Effector memory CD8-positive, alpha-beta T cell (primary cell): Measurements from ENCODE around the gene ZNF407.

ENCODE experiments used
- ATAC-seq: fragments of 150-1000 bp; cut with Tn5 transposase; replicated peaks from 2 replicates; pipeline ENCODE4 v1.10.0; 2021; ENCODE audit warnings: mild to moderate bottlenecking, moderate library complexity
- DNase-seq, 3 experiments: peaks; one replicate each; pipeline ENCODE4 v3.0.0; 2021
- H3K27ac Mint-ChIP-seq, 2 donors: one replicate each; pipeline ENCODE4 v1.8.0; 2022; ENCODE audit warnings: mild to moderate bottlenecking in 2 of 2, mixed read lengths in 2 of 2, moderate library complexity in 2 of 2
- H3K27me3 Mint-ChIP-seq, 2 donors: one replicate each; pipeline ENCODE4 v1.8.0; 2022; ENCODE audit warnings: mixed read lengths in 2 of 2
- H3K36me3 Mint-ChIP-seq: one replicate; pipeline ENCODE4 v1.8.0; 2022; ENCODE audit warnings: mild to moderate bottlenecking, moderate library complexity, mixed read lengths; ENCODE audit not compliant: insufficient read depth
- H3K4me1 Mint-ChIP-seq, 2 donors: one replicate each; pipeline ENCODE4 v1.8.0; 2022; ENCODE audit warnings: low read depth in 2 of 2, mixed read lengths in 2 of 2
- H3K4me3 Mint-ChIP-seq, 2 donors: one replicate each; pipeline ENCODE4 v1.8.0; 2022; ENCODE audit warnings: mild to moderate bottlenecking in 2 of 2, mixed read lengths in 2 of 2, moderate library complexity in 2 of 2
- H3K9me3 Mint-ChIP-seq, 2 donors: one replicate each; pipeline ENCODE4 v1.8.0; 2022; ENCODE audit warnings: mixed read lengths in 2 of 2

Gene ZNF407

DNA sequence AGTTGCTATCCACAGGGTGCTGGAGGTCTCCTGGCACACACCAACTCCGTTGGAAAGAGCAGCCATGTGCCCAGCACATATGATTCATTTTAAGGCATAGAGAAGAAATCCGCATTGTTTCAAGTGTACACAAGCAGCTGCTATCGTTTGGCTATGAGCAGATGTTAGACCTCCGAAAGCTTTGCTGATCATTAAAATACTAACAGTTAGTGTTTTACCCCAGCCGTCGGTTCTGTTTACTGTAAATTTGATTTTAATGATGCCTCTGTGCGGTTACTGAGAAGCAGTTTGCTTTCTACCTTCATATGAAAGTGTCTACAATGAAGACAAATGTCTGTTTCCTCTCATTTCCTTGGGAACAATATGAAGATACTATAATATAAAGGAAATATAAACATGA lies 456.4 kb downstream of the ZNF407 start:
- Mint-ChIP-seq H3K27me3 (no peaks in the 10 kb centered on the region), H3K4me1 (peaks cover 1 to 3% of the 10 kb centered on the region in 2 donors), H3K4me3 (no peak overlapping the region), H3K27ac (no peak overlapping the region), H3K36me3 (no peaks in the 10 kb centered on the region), H3K9me3 (no peaks in the 10 kb centered on the region)
- no peak for DNase-seq
- no peak for ATAC-seq

DNA sequence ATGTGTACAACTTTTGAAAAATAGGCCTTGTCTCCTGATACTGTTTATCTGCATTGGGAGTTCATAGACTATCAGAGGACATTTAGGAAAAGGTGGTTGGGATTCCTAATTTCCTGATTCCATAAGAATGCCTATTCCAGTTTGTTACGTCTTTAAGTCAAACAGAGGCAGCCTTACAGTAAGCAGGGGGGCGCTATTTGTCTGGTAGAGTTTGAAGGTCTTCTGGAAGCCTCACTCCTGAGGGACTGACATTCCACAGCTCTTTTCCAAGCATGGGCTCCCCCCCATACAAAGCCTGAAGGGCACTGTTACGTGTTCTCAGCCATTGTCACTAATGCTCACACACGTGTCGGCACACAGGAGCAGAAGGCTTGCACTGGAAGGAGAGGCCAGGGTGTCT lies 456.9 kb downstream of the ZNF407 start:
- no peak overlapping the region for H3K27ac Mint-ChIP-seq
- no peaks in the 10 kb centered on the region for H3K9me3 Mint-ChIP-seq
- H3K27me3 Mint-ChIP-seq, result no peaks in the 10 kb centered on the region
- no peak for ATAC-seq
- H3K4me3 Mint-ChIP-seq, result no peak overlapping the region
- DNase-seq, result no peak
- H3K4me1 Mint-ChIP-seq, result peaks cover under 1 to 1% of the 10 kb centered on the region in 2 donors
- H3K36me3 Mint-ChIP-seq, result no peaks in the 10 kb centered on the region

DNA sequence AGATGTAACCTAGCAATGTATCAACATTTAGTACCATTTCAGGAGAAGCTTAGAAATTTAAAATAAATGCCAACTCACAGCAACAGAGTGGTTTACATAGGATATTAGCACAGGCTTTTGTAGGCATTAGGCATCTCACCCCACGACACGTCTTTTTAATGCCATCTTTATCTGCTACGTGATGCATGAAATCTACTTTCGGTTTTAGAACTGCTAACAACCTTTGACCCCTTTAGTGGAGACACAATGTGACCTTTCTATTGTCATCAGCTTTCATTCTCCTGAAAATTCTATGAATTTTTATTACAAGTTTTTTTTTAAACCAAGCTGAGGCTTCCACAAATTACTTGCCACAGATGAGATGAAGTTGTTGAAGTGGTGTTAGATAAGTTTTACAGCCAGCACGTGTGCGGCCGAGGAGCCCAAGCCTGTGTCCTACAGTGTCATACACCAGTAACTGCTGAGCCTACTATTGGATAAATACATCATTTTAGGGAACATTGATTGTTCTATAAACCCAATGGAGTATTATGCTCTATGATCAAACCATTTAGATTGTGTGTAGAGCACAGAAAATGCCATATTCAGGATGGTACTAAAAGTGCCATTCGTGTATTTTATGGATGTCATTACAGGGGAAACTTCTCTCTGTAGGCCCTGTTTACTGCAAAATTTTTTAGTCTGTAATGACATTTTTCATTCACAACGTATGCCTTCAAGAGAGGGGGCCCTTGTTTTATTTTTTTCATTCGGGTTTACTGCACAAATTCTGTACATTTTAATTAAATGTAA lies 459.7 kb downstream of the ZNF407 start:
- ATAC-seq (no peak), DNase-seq (no peak)
- Mint-ChIP-seq H3K4me3 (no peak overlapping the region), H3K9me3 (no peaks in the 10 kb centered on the region), H3K4me1 (peaks cover 0 to 1% of the 10 kb centered on the region in 2 donors), H3K36me3 (no peaks in the 10 kb centered on the region), H3K27ac (no peak overlapping the region), H3K27me3 (no peaks in the 10 kb centered on the region)

DNA sequence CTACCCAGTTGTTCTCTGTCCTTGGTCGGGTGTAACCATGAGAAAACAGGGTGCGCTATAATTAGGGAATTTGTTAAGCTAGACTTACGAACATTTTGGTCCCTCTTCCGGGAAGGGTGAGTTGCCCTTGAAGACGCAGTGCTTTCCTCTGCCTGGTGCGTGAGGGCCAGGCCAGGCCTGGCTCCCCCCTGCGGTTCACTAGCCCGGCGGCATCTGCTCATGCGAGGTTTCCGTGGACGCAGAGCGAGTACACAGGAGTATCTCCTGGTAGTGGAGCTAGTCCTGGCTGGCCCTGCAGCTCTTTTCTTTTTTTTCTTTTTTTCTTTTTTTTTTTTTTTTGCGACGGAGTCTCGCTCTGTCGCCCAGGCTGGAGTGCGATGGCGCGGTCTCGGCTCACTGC lies 462.5 kb downstream of the ZNF407 start:
- Mint-ChIP-seq H3K4me3 (no peak overlapping the region), H3K9me3 (no peaks in the 10 kb centered on the region), H3K27ac (no peak overlapping the region), H3K36me3 (no peaks in the 10 kb centered on the region), H3K27me3 (no peaks in the 10 kb centered on the region), H3K4me1 (peaks cover 0 to 1% of the 10 kb centered on the region in 2 donors)
- no peak for DNase-seq
- ATAC-seq, result no peak

DNA sequence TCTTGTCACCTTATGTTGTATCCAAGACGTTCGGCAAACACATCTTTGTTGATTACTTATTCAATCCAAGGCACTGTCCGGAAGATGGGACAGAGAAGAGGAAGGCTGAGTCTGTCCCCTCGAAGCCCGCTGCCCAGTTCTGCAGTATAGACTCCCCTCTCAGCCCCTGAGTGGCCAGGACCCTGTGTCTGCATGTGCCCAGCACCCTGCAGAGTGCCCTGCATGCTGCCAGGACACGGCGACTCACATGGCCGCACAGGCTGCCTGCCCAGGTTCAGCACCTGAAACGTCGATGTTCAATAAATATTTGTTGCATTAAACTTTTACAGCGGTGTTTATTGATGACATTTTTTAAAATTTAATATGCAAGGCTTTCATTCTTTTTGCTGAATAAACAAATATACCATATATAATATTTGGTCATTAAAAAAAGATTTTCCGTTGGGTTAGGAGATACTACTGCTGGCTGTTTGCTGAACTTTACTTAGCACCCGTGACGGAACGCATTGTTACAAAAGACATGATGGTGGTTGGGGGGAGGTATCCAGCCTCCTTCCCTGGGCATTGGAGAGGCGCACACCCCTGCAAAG lies 464.7 kb downstream of the ZNF407 start:
- no peaks in the 10 kb centered on the region for H3K27me3 Mint-ChIP-seq

DNA sequence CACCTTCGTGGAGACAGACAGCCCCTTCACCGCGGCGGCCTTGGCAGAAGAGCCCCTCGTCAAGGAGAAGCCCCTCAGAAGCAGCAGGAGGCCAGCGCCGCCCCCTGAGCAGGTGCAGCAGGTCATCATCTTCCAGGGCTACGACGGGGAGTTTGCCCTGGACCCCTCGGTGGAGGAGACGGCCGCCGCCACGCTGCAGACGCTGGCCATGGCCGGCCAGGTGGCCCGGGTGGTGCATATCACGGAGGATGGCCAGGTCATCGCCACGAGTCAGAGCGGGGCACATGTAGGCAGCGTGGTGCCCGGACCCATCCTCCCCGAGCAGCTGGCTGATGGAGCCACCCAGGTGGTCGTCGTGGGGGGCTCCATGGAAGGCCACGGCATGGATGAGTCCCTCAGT lies 465.5 kb downstream of the ZNF407 start:
- Mint-ChIP-seq H3K27ac (no peak overlapping the region), H3K27me3 (no peaks in the 10 kb centered on the region), H3K9me3 (no peaks in the 10 kb centered on the region), H3K36me3 (no peaks in the 10 kb centered on the region), H3K4me1 (peaks cover 4 to 7% of the 10 kb centered on the region in 2 donors), H3K4me3 (no peak overlapping the region)
- DNase-seq (no peak), ATAC-seq (no peak)

More for the DNA sequence above, 464.7 kb downstream of the ZNF407 start:
- H3K36me3 Mint-ChIP-seq, result no peaks in the 10 kb centered on the region
- DNase-seq, result no peak
- ATAC-seq, result no peak
- no peaks in the 10 kb centered on the region for H3K9me3 Mint-ChIP-seq
- H3K4me3 Mint-ChIP-seq, result no peak overlapping the region
- H3K4me1 Mint-ChIP-seq, result no peaks in the 10 kb centered on the region
- H3K27ac Mint-ChIP-seq, result no peak overlapping the region

DNA sequence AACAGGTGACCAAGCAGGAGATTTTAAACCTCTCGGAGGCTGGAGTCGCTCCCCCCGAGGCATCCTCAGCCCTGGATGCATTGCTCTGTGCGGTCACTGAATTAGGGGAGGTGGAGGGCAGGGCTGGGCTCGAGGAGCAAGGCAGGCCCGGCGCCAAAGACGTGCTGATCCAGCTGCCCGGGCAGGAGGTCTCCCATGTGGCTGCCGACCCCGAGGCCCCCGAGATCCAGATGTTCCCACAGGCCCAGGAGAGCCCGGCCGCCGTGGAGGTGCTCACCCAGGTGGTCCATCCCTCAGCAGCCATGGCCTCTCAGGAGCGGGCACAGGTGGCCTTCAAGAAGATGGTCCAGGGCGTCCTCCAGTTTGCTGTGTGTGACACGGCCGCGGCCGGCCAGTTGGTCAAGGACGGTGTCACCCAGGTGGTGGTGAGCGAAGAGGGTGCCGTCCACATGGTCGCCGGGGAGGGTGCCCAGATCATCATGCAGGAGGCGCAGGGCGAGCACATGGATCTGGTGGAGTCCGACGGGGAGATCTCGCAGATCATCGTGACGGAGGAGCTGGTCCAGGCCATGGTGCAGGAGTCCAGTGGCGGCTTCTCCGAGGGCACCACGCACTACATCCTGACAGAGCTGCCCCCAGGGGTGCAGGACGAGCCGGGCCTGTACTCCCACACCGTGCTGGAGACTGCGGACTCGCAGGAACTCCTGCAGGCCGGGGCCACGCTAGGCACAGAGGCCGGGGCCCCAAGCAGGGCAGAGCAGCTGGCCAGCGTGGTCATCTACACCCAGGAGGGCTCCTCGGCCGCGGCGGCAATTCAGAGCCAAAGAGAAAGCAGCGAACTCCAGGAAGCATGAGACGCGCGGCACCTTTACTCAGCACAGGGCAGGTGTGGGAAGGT lies 466.2 kb downstream of the ZNF407 start:
- no peak for ATAC-seq
- H3K4me3 Mint-ChIP-seq, result no peak overlapping the region
- H3K27ac Mint-ChIP-seq, result no peak overlapping the region
- H3K36me3 Mint-ChIP-seq, result no peaks in the 10 kb centered on the region
- no peaks in the 10 kb centered on the region for H3K9me3 Mint-ChIP-seq
- peaks cover 4 to 10% of the 10 kb centered on the region in 2 donors for H3K4me1 Mint-ChIP-seq
- H3K27me3 Mint-ChIP-seq, result no peaks in the 10 kb centered on the region
- no peak for DNase-seq

DNA sequence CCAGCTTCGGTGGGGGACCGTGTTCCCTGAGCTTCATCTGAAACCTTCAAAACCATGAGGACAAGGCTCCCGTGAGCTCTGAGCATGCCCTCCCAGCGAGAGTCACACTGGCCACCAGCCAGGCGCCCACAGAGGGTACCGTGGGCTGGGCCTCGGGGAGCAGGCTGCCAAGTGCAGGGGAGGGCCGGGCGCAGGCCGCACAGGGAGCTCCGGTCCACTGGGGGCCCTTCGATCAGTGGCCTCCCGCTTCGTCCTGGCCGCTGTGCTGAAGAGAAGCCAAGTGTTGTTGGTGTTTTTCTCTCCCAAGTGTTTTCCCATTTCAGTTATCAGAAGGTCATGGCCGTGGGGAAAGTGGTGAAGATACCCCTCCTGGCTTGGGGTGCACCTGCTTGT lies 466.8 kb downstream of the ZNF407 start:
- H3K4me1 Mint-ChIP-seq, result peaks cover 8 to 10% of the 10 kb centered on the region in 2 donors
- H3K27me3 Mint-ChIP-seq, result no peaks in the 10 kb centered on the region
- no peak overlapping the region for H3K4me3 Mint-ChIP-seq
- no peaks in the 10 kb centered on the region for H3K36me3 Mint-ChIP-seq
- ATAC-seq (no peak), DNase-seq (no peak)
- no peaks in the 10 kb centered on the region for H3K9me3 Mint-ChIP-seq
- H3K27ac Mint-ChIP-seq, result no peak overlapping the region

DNA sequence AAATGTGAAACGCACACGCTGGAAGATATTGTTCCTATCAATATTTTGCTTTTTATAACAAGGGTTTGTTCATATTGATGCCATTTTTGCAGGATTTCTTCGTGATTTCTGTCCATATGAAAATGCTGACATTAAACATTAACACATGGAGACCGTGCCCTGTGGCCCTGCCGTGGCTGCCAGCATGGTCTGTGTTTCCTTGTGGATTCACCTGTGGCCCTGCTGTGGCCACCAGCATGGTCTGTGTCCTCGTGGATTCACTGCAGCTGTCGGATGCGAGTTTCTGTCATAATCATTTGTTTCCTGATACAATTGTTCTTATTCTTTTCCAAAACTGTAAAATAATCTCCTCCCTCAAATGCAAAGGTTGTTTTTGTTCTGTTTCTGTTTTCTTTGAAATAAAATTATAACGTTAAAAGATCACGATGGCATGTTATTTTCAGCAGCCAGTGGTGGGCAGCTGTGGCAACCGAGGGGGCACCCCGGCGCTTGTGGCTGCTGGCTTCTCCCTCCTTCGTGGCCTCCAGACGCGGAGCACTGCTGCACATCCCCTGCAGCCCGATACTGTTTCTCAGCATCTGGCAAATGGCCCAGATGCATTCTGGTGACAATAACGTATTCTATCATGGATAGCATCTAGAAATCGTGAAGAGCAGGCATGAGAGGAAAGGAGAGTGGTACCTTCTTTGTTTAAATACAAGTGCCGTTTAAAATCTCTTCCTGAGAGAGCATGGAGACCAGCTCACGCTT lies 467.8 kb downstream of the ZNF407 start:
- Mint-ChIP-seq H3K4me3 (no peak overlapping the region), H3K27ac (no peak overlapping the region), H3K9me3 (no peaks in the 10 kb centered on the region), H3K27me3 (no peaks in the 10 kb centered on the region), H3K36me3 (no peaks in the 10 kb centered on the region), H3K4me1 (peaks cover 17 to 18% of the 10 kb centered on the region in 2 donors)
- DNase-seq, result no peak
- no peak for ATAC-seq

DNA sequence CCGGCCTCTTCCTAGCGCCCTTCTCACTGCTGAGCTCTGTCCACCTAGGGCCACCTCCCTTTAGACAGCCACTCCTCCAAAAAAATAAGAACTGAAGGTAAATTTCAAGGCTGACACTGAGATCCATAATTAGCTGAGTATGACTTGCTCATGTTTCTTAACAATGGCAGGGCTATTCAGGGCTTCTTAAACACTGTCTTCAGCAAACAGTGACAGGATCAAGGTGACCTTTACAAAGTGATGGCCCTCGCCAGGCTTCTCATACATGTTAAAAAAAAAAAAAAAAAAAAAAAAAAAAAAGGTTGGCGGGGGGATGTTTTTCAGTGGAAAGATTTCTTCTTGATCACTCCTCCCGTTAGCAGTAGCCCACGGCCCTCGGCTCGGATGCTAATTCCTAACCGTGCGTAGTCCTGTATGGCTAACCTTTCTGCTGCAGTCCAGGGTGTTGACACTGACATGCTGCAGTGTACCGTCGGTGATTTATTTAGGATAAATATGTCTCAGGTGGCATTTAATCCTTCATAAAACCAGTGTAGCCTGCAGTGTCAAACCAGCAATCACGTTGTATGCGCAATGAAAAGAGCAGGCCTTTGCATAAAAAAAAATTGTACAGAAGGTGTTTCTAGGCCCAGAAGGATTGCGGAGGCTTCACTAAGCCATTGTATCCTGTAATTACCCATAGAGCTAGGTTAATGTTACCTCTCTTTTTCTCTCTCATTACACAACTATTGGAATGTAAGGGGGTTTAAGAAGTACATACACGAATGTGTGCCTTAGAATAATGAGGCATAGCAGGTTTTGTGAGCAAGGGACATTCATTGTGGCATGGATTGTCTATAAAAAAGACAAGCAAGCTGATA lies 468.6 kb downstream of the ZNF407 start:
- DNase-seq (no peak), ATAC-seq (no peak)
- Mint-ChIP-seq H3K4me1 (peaks cover 25 to 27% of the 10 kb centered on the region in 2 donors), H3K36me3 (peaks cover 5% of the 10 kb centered on the region), H3K4me3 (no peak overlapping the region), H3K9me3 (no peaks in the 10 kb centered on the region), H3K27ac (no peak overlapping the region), H3K27me3 (no peaks in the 10 kb centered on the region)

DNA sequence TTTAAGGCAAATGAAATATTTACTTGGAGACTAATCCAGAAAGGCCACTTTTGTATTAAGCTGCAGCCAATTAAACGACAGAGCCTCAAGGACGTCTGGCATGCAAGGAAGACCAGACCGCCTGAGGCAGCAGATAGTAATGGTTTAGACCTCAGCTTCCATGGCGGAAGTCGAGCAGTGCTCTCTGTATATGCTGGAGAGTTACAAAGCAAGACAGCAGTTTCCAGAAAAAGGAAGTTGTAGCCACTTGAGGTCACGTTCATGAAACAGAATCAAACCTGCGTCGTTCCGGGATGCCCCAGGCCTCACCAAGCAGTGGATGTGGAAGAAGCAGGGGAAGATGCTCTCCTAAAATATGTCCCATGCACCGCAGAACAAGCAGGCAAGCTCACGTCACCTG lies 469.3 kb downstream of the ZNF407 start:
- H3K4me1 Mint-ChIP-seq, result peaks cover 31 to 32% of the 10 kb centered on the region in 2 donors
- no peak overlapping the region for H3K27ac Mint-ChIP-seq
- ATAC-seq (no peak), DNase-seq (no peak)
- no peaks in the 10 kb centered on the region for H3K9me3 Mint-ChIP-seq
- H3K36me3 Mint-ChIP-seq, result peaks cover 5% of the 10 kb centered on the region
- H3K27me3 Mint-ChIP-seq, result no peaks in the 10 kb centered on the region
- H3K4me3 Mint-ChIP-seq, result no peak overlapping the region

DNA sequence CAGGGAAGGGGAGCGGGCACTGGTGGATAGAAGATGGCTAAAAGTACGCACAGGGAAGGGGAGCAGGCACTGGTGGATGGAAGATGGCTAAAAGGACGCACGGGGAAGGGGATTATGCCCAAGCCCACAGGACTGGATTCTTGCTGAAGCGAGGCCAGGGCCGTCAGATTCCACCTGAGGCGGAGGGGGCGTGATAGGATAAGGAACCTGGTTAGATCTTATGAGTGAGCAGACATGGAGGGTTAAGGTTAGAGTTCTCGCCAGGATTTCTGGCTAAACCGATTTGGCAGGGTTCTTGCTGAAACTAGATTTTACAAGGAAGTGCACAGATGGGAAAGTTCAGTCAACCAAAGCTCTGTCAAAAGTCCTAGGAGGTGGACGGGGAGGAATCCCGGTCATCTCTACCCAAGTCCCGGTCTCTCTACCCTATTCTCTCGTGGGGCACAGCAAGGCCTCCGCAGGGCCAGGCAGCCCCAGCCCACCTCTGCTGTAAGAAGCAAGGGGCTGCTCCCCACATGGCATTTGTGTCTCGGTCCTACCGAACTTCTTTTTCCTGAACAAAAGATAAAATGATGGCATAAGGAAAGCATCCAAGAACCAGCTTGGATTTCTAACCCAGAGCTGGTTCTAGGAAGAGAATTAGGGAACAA lies 470.5 kb downstream of the ZNF407 start:
- peaks cover 35% of the 10 kb centered on the region in 2 donors for H3K4me1 Mint-ChIP-seq
- peak overlapping the region; percentile 99 to 100 for H3K27ac Mint-ChIP-seq
- H3K9me3 Mint-ChIP-seq, result no peaks in the 10 kb centered on the region

More for the DNA sequence above, 470.5 kb downstream of the ZNF407 start:
- DNase-seq, result no peak
- no peaks in the 10 kb centered on the region for H3K27me3 Mint-ChIP-seq
- ATAC-seq, result no peak
- no peak overlapping the region for H3K4me3 Mint-ChIP-seq
- H3K36me3 Mint-ChIP-seq, result peaks cover 5% of the 10 kb centered on the region
